Endothelial cell of umbilical vein (primary cell): ENCODE data around the gene CLDN16. TPM values are rescaled to one million over a fixed set of nuclear protein-coding genes. Genes with fewer than 3 reads are reported as not detected.

Experiments
- BruUV-seq: library from RNA; stranded (reverse); fragments of 400-500 nt; replicated peaks from 2 replicates; lab custom pipeline; 2021; lab: Mats Ljungman, UMichigan
- CTCF ChIA-PET: fragments of 300-600, 350-600 bp; sonication (Branson Sonifier 250); formaldehyde crosslinking; loops from one replicate; lab custom pipeline; 2021; ENCODE audit warnings: antibody characterized with exemption, inconsistent platforms; lab: Charles Lee
- POLR2A ChIA-PET: fragments of 300-600, 350-600 bp; sonication (Branson Sonifier 250); formaldehyde crosslinking; loops from one replicate; lab custom pipeline; 2021; ENCODE audit warnings: antibody characterized with exemption, inconsistent platforms; lab: Charles Lee
- DNase-seq: peaks from one replicate; pipeline ENCODE4 v3.0.0-alpha.2; 2011; ENCODE audit warnings: low read depth, low spot score
- FAIRE-seq: peaks from 2 replicates; lab custom pipeline; 2011; peaks lifted over from hg19 to GRCh38; lab: Jason Lieb, UNC
- H2AFZ ChIP-seq: 2 replicates; pipeline ENCODE4 v1.6.0; 2012; ENCODE audit warnings: low read depth, low read length, control low read depth, inconsistent platforms
- H3K27ac ChIP-seq: 2 replicates; pipeline ENCODE4 v1.5.1; 2011; ENCODE audit warnings: low read depth, mild to moderate bottlenecking, control low read depth, low read length, moderate library complexity; ENCODE audit not compliant: insufficient read depth
- H3K27me3 ChIP-seq, 2 experiments: 2 replicates each; pipeline versions ENCODE4 v1.6.0 to v1.6.1; 2011; ENCODE audit warnings: low read length in 2 of 2, mixed read lengths in 1 of 2; ENCODE audit not compliant: control insufficient read depth in 2 of 2, insufficient read depth in 2 of 2
- H3K36me3 ChIP-seq, 2 experiments: 2 replicates in 1 of 2; 3 replicates in 1 of 2; pipeline ENCODE4 v1.5.1; 2011; ENCODE audit warnings: low read length in 2 of 2, mild to moderate bottlenecking in 1 of 2, moderate library complexity in 1 of 2; ENCODE audit not compliant: control insufficient read depth in 2 of 2, insufficient read depth in 2 of 2; ENCODE audit errors: extremely low read depth in 1 of 2
- H3K4me1 ChIP-seq: 3 replicates; pipeline ENCODE4 v1.5.1; 2011; ENCODE audit warnings: mild to moderate bottlenecking, low read length; ENCODE audit not compliant: control insufficient read depth, insufficient read depth; ENCODE audit errors: extremely low read depth
- H3K4me2 ChIP-seq: 2 replicates; pipeline ENCODE4 v1.6.1; 2011; ENCODE audit warnings: low read length, control low read depth, mixed read lengths; ENCODE audit not compliant: insufficient read depth
- H3K4me3 ChIP-seq, 3 experiments: fragments of 200-600 bp in 1 of 3; sonication (generic), shearing (Covaris generic) in 1 of 3; replicated peaks in 1 of 3; 2 replicates each; pipeline ENCODE4 v1.5.1; 2011 to 2016; ENCODE audit warnings: control low read depth in 3 of 3, low read length in 3 of 3, mild to moderate bottlenecking in 2 of 3, inconsistent platforms in 1 of 3, low read depth in 1 of 3, moderate library complexity in 1 of 3; ENCODE audit not compliant: insufficient read depth in 1 of 3
- H3K79me2 ChIP-seq: 2 replicates; pipeline ENCODE4 v1.6.0; 2012; ENCODE audit warnings: low read length, inconsistent platforms; ENCODE audit not compliant: control insufficient read depth, insufficient read depth
- H3K9ac ChIP-seq: replicated peaks from 2 replicates; pipeline ENCODE3; 2011; ENCODE audit warnings: low read length, control low read depth; ENCODE audit not compliant: insufficient read depth; ENCODE audit errors: extremely low read depth
- H3K9me1 ChIP-seq: replicated peaks from 3 replicates; pipeline ENCODE4 v1.6.0; 2011; ENCODE audit warnings: mild to moderate bottlenecking, low read length; ENCODE audit not compliant: control insufficient read depth, insufficient read depth; ENCODE audit errors: extremely low read depth
- H3K9me3 ChIP-seq: replicated peaks from 2 replicates; pipeline ENCODE4 v1.5.1; 2012; ENCODE audit warnings: low read length, inconsistent platforms; ENCODE audit not compliant: control insufficient read depth, insufficient read depth
- H4K20me1 ChIP-seq: replicated peaks from 2 replicates; pipeline ENCODE3; 2011; ENCODE audit warnings: mild to moderate bottlenecking, low read length; ENCODE audit not compliant: control insufficient read depth, insufficient read depth; ENCODE audit errors: extremely low read depth
- CTCF ChIP-seq, 2 donors: IDR thresholded peaks; 1 replicate in 1 of 2; 2 replicates in 1 of 2; pipeline ENCODE4 v1.5.1; 2011; ENCODE audit warnings: low read length in 2 of 2, mild to moderate bottlenecking in 2 of 2, moderate library complexity in 2 of 2, control low read depth in 1 of 2, inconsistent platforms in 1 of 2, low read depth in 1 of 2; ENCODE audit not compliant: insufficient read depth in 1 of 2; ENCODE audit errors: extremely low read depth in 1 of 2
- POLR2A ChIP-seq: IDR thresholded peaks from 2 replicates; pipeline ENCODE4 v1.6.1; 2012; ENCODE audit warnings: low read depth, mild to moderate bottlenecking, control low read depth, low read length
- POLR2AphosphoS5 ChIP-seq: IDR thresholded peaks from 2 replicates; pipeline ENCODE4 v1.6.1; 2012; ENCODE audit warnings: low read depth, mild to moderate bottlenecking, control low read depth, low read length, moderate library complexity; ENCODE audit not compliant: insufficient read depth
- dilution Hi-C: fragments of 300-500 bp; cut with MboI; formaldehyde crosslinking; loops from one replicate; pipeline ENCODE4 v1.15.0; 2019; ENCODE audit warnings: low sequenced_read_pairs; ENCODE audit not compliant: extremely low pct_ligation_motif_present
- intact Hi-C: fragments of 100-400 bp; cut with micrococcal nuclease; formaldehyde crosslinking; loops from one replicate; pipeline ENCODE4 v1.10.0; 2022
- polyA plus RNA-seq, 4 experiments: library from polyadenylated mRNA; depleted of rRNA in 3 of 4; stranded (reverse) in 3 of 4; unstranded in 1 of 4; fragments of >200 nt; gene quantifications; 2 replicates each; pipeline versions ENCODE4 v1.2.1 to v1.2.3, GENCODE V29; 2011 to 2012; ENCODE audit warnings: missing spikeins in 1 of 4
- total RNA-seq: library from RNA; stranded (reverse); gene quantifications from 2 replicates; pipeline ENCODE4 v1.2.3, GENCODE V29; 2021
- TF ChIP-seq, protein P1 (sequence below): IDR thresholded peaks from 2 replicates; pipeline ENCODE4 v1.6.1; 2011; ENCODE audit not compliant: insufficient read depth, insufficient read length

Gene CLDN16
- total and polyA plus RNA-seq, 2 donors (not counting 3 experiments of a cell fraction or from before 2014, with no cell fraction given) = 0.01 TPM; not detected in 1

DNA sequence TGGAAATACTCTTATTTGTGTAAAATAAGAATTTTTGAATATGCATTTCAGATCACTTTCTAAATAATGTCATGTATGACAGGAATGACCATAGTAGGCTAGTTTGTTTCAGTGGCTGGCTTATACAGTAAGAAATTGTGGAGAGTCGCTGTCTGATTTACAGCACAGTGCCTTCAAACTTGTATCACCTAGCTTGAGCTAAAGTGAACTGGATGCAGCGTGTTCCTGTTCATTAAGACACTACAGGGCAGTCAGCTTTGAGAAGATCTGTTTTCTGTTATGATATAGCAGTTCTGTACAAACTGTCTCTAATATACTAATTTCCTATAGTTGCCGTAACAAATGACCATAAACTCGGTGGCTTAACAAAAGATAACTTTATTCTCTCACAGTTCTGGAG, 9.9 kb downstream of the CLDN16 start:
- no TSS peak for BruUV-seq
- H3K36me3 ChIP-seq = no peaks in the 10 kb centered on the region
- no peaks in the 10 kb centered on the region for H3K9me3 ChIP-seq
- DNase-seq (no peak), FAIRE-seq (no peak)
- no peak for TF ChIP-seq POLR2A
- TF ChIP-seq CTCF (IDR thresholded peaks at IDR 0.05; ENCODE audit: extremely low read depth in 1 of 2, insufficient read depth in 1 of 2, low read depth in 1 of 2, low read length in 2 of 2) = no peak
- dilution Hi-C loops = no loop called here
- no peak overlapping the region for H3K9ac ChIP-seq
- H3K4me3 ChIP-seq = no peak overlapping the region
- intact Hi-C loops = no loop called here
- ChIA-PET POLR2A (no interaction called here), CTCF (interaction anchor here (0.6 to 1.0 kb wide), 2 partner anchors 14 to 436 kb away, joined by 3 to 4 read pairs; no protein-coding TSS in a partner anchor)
- no peaks in the 10 kb centered on the region for H3K9me1 ChIP-seq
- H3K4me1 ChIP-seq = peaks cover 13% of the 10 kb centered on the region
- no peak overlapping the region for H3K4me2 ChIP-seq
- no peak overlapping the region for H2AFZ ChIP-seq
- H4K20me1 ChIP-seq = no peaks in the 10 kb centered on the region
- H3K27ac ChIP-seq = no peak overlapping the region
- no peaks in the 10 kb centered on the region for H3K27me3 ChIP-seq
- no peaks in the 10 kb centered on the region for H3K79me2 ChIP-seq

DNA sequence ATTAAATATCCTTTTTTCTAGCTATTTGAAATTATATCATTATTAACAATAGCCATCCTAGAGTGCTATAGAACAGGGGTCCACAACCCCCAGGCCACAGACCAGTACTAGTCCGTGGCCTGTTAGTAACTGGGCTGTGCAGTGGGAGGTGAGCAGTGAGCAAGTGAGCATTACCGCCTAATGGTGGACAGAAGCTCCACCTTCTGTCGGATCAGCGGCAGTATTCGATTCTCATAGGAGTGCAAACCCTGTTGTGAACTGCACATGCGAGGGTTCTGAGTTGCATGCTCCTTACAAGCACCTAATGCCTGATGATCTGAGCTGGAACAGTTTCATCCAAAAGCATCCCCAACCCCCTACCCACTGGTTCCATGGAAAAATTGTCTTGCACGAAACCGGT, 11.7 kb downstream of the CLDN16 start:
- Histone ChIP-seq H3K9ac (no peak overlapping the region), H4K20me1 (no peaks in the 10 kb centered on the region), H3K27ac (no peak overlapping the region), H3K27me3 (no peaks in the 10 kb centered on the region), H3K4me1 (peaks cover 13% of the 10 kb centered on the region), H2AFZ (no peak overlapping the region), H3K9me3 (no peaks in the 10 kb centered on the region), H3K36me3 (no peaks in the 10 kb centered on the region), H3K79me2 (no peaks in the 10 kb centered on the region), H3K4me3 (no peak overlapping the region), H3K4me2 (no peak overlapping the region), H3K9me1 (no peaks in the 10 kb centered on the region)
- ChIA-PET POLR2A (no interaction called here), CTCF (interaction anchor here (1.1 to 1.4 kb wide), 2 partner anchors 13 to 26 kb away, joined by 3 to 5 read pairs; no protein-coding TSS in a partner anchor)
- FAIRE-seq = no peak
- dilution Hi-C loops (no loop called here), intact Hi-C loops (no loop called here)
- BruUV-seq = no TSS peak
- no peak for DNase-seq
- TF ChIP-seq, protein P1, sequence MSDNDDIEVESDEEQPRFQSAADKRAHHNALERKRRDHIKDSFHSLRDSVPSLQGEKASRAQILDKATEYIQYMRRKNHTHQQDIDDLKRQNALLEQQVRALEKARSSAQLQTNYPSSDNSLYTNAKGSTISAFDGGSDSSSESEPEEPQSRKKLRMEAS = no peak
- no peak for TF ChIP-seq CTCF (IDR thresholded peaks at IDR 0.05; ENCODE audit: extremely low read depth in 1 of 2, insufficient read depth in 1 of 2, low read depth in 1 of 2, low read length in 2 of 2)
- no peak for TF ChIP-seq POLR2AphosphoS5
- no peak for TF ChIP-seq POLR2A
